Esophagus muscularis mucosa (tissue), 4 donors: ENCODE results near the gene LRMDA. TPM values are rescaled to one million over a fixed set of nuclear protein-coding genes. Genes with fewer than 3 reads are reported as not detected.

Experiments used
- DNase-seq: peaks from one replicate; pipeline ENCODE4 v3.0.0-alpha.2; 2017; ENCODE audit errors: extremely low spot score
- H3K27ac ChIP-seq, 4 donors: fragments of 200-600 bp; sonication (generic); replicated peaks in 1 of 4; 1 replicate in 3 of 4; 2 replicates in 1 of 4; pipeline ENCODE4 v1.5.1; 2016 to 2019; ENCODE audit warnings: mild to moderate bottlenecking in 1 of 4
- H3K27me3 ChIP-seq, 4 donors: fragments of 200-600 bp; sonication (generic); one replicate each; pipeline versions ENCODE4 v1.5.1 to v1.6.0; 2016 to 2019
- H3K36me3 ChIP-seq, 4 donors: fragments of 200-600 bp; sonication (generic); one replicate each; pipeline ENCODE4 v1.5.1; 2016 to 2019
- H3K4me1 ChIP-seq, 4 donors: fragments of 200-600 bp; sonication (generic); one replicate each; pipeline ENCODE4 v1.5.1; 2016 to 2019
- H3K4me3 ChIP-seq, 4 donors: fragments of 200-600 bp; sonication (generic); 1 replicate in 2 of 4; 2 replicates in 2 of 4; pipeline ENCODE4 v1.5.1; 2016 to 2019; ENCODE audit warnings: mild to moderate bottlenecking in 4 of 4, moderate library complexity in 1 of 4
- H3K9me3 ChIP-seq, 4 donors: fragments of 200-600 bp; sonication (generic); 1 replicate in 3 of 4; 2 replicates in 1 of 4; pipeline ENCODE4 v1.5.1; 2016 to 2019
- CTCF ChIP-seq, 3 experiments: fragments of 200-600 bp in 2 of 3; fragments of 450-650 bp in 1 of 3; sonication (generic) in 2 of 3; IDR thresholded peaks; one replicate each; pipeline ENCODE4 v1.5.1; 2017 to 2019; ENCODE audit warnings: antibody characterized with exemption in 3 of 3, mild to moderate bottlenecking in 2 of 3, moderate library complexity in 1 of 3
- EP300 ChIP-seq: sonication (generic); formaldehyde crosslinking; IDR thresholded peaks from one replicate; pipeline ENCODE4 v1.6.1; 2017; ENCODE audit warnings: antibody characterized with exemption
- POLR2A ChIP-seq: fragments of 450-650 bp; IDR thresholded peaks from one replicate; pipeline ENCODE4 v1.6.1; 2017; ENCODE audit warnings: antibody characterized with exemption, moderate library complexity, mild to moderate bottlenecking, low read depth
- POLR2AphosphoS5 ChIP-seq, 2 donors: sonication (generic); formaldehyde crosslinking; IDR thresholded peaks; one replicate each; pipeline ENCODE4 v1.6.1; 2017; ENCODE audit warnings: antibody characterized with exemption in 2 of 2
- WGBS: methylation state at CpG from one replicate; pipeline ENCODE4 v1.1.5; 2018; 5-methylcytosine and 5-hydroxymethylcytosine counted together
- intact Hi-C: fragments of 100-400 bp; cut with DNase I; formaldehyde crosslinking; loops from one replicate; pipeline ENCODE4 v1.15.1; 2023
- total RNA-seq, 4 donors: library from RNA; depleted of rRNA; stranded (reverse); fragments of >200 nt; gene quantifications; one replicate each; pipeline versions ENCODE4 v1.1.0 to v1.2.1, GENCODE V29; 2016

Gene LRMDA
- total RNA-seq, 4 donors from 2014 or later, result 14.3 to 34.9 (median 26.5) TPM

- Histone ChIP-seq H3K36me3 (no peaks in the 10 kb centered on the region), H3K9me3 (peaks cover 0 to 5% (median 0%) of the 10 kb centered on the region in 4 donors), H3K27me3 (no peaks in the 10 kb centered on the region), H3K27ac (peak overlapping the region; percentile 60 to 74 (median 63)), H3K4me1 (peaks cover 0 to 22% (median 19%) of the 10 kb centered on the region in 4 donors), H3K4me3 (peak overlapping the region in 2 of 4 donors; percentile 3 to 7)
- WGBS, result 45% methylated on average over 7 of the region's 7 CpGs
- DNase-seq, result no peak
- intact Hi-C loops, result no loop called here
- TF ChIP-seq POLR2A (no peak), EP300 (no peak), CTCF (IDR thresholded peaks at IDR 0.05) (no peak), POLR2AphosphoS5 (IDR thresholded peaks at IDR 0.05) (no peak)
Measured at GRCh38 chr10:76150876-76151288, 719.5 kb downstream of the LRMDA start.

- peaks cover 0 to 22% (median 19%) of the 10 kb centered on the region in 4 donors for H3K4me1 ChIP-seq
- H3K36me3 ChIP-seq, result no peaks in the 10 kb centered on the region
- intact Hi-C loops, result no loop called here
- no peak overlapping the region for H3K4me3 ChIP-seq
- 96% methylated on average over 1 of the region's 1 CpG for WGBS
- DNase-seq, result no peak
- peaks cover 0 to 5% (median 0%) of the 10 kb centered on the region in 4 donors for H3K9me3 ChIP-seq
- TF ChIP-seq POLR2AphosphoS5 (IDR thresholded peaks at IDR 0.05) (no peak), CTCF (IDR thresholded peaks at IDR 0.05) (no peak), POLR2A (no peak), EP300 (no peak)
- H3K27ac ChIP-seq, result no peak overlapping the region
- no peaks in the 10 kb centered on the region for H3K27me3 ChIP-seq
Measured at GRCh38 chr10:76152186-76152585, 720.8 kb downstream of the LRMDA start.

GRCh38 chr10:76155961-76156360, 724.5 kb downstream of the LRMDA start:
- H3K9me3 ChIP-seq, result peaks cover 0 to 5% (median 0%) of the 10 kb centered on the region in 4 donors
- no peak overlapping the region for H3K4me3 ChIP-seq
- TF ChIP-seq POLR2A (no peak), POLR2AphosphoS5 (IDR thresholded peaks at IDR 0.05) (no peak), CTCF (IDR thresholded peaks at IDR 0.05) (no peak)
- WGBS, result 80% methylated on average over 1 of the region's 1 CpG
- no peak for DNase-seq
- no peaks in the 10 kb centered on the region for H3K27me3 ChIP-seq
- H3K36me3 ChIP-seq, result no peaks in the 10 kb centered on the region
- intact Hi-C loops, result no loop called here
- peaks cover 0 to 4% (median 3%) of the 10 kb centered on the region in 4 donors for H3K4me1 ChIP-seq
- no peak overlapping the region for H3K27ac ChIP-seq

- Histone ChIP-seq H3K27me3 (no peaks in the 10 kb centered on the region), H3K9me3 (no peaks in the 10 kb centered on the region), H3K4me3 (no peak overlapping the region), H3K4me1 (no peaks in the 10 kb centered on the region), H3K27ac (no peak overlapping the region), H3K36me3 (no peaks in the 10 kb centered on the region)
- DNase-seq, result no peak
- intact Hi-C loops, result no loop called here
- WGBS, result 76% methylated on average over 12 of the region's 12 CpGs
- TF ChIP-seq EP300 (no peak), POLR2A (no peak), CTCF (IDR thresholded peaks at IDR 0.05) (no peak), POLR2AphosphoS5 (IDR thresholded peaks at IDR 0.05) (no peak)
Measured at GRCh38 chr10:76160446-76161300, 729.2 kb downstream of the LRMDA start.

- Histone ChIP-seq H3K27ac (no peak overlapping the region), H3K9me3 (no peaks in the 10 kb centered on the region), H3K27me3 (no peaks in the 10 kb centered on the region), H3K4me3 (no peak overlapping the region), H3K4me1 (no peaks in the 10 kb centered on the region), H3K36me3 (no peaks in the 10 kb centered on the region)
- TF ChIP-seq POLR2AphosphoS5 (IDR thresholded peaks at IDR 0.05) (no peak), POLR2A (no peak), CTCF (IDR thresholded peaks at IDR 0.05) (no peak), EP300 (no peak)
- DNase-seq, result peak; percentile 72
- WGBS, result 75% methylated on average over 7 of the region's 7 CpGs
- intact Hi-C loops, result no loop called here
Measured at GRCh38 chr10:76161301-76161582, 729.8 kb downstream of the LRMDA start.
